Measurements from ENCODE around the gene RNF8. TPM values are rescaled to one million over a fixed set of nuclear protein-coding genes. Genes with fewer than 3 reads are reported as not detected.

Gene RNF8
- total RNA-seq, 4 donors from 2014 or later: 8.0 to 18.4 (median 16.0) TPM

GRCh38 chr6:37389857-37390256, 36.1 kb downstream of the RNF8 start:
- Histone ChIP-seq H3K4me3 (replicated peaks in 1 of 3) (no peak overlapping the region), H3K9me3 (no peaks in the 10 kb centered on the region), H3K36me3 (peaks cover 7 to 11% of the 10 kb centered on the region in 2 donors), H3K4me1 (no peaks in the 10 kb centered on the region), H3K27ac (no peak overlapping the region), H3K27me3 (no peaks in the 10 kb centered on the region)
- intact Hi-C loops (cut with DNase I): no loop called here
- TF ChIP-seq POLR2A (IDR thresholded peaks at IDR 0.05) (no peak), CTCF (IDR thresholded peaks at IDR 0.05) (no peak)
- 100% methylated on average over 3 of the region's 3 CpGs for WGBS, 2 donors
- DNase-seq: no peak

GRCh38 chr6:37391120-37391519, 37.3 kb downstream of the RNF8 start:
- no peaks in the 10 kb centered on the region for H3K27me3 ChIP-seq
- intact Hi-C loops (cut with DNase I): no loop called here
- no peak overlapping the region for H3K27ac ChIP-seq
- no peak for DNase-seq
- no peaks in the 10 kb centered on the region for H3K4me1 ChIP-seq
- TF ChIP-seq POLR2A (IDR thresholded peaks at IDR 0.05) (no peak), CTCF (IDR thresholded peaks at IDR 0.05) (no peak)
- WGBS, 2 donors: 65 to 72% methylated on average over 2 of the region's 2 CpGs
- no peak overlapping the region for H3K4me3 ChIP-seq (replicated peaks in 1 of 3)
- H3K9me3 ChIP-seq: no peaks in the 10 kb centered on the region
- H3K36me3 ChIP-seq: peaks cover 7 to 11% of the 10 kb centered on the region in 2 donors

- H3K9me3 ChIP-seq: no peaks in the 10 kb centered on the region
- H3K4me3 ChIP-seq (replicated peaks in 1 of 3): no peak overlapping the region
- no peaks in the 10 kb centered on the region for H3K27me3 ChIP-seq
- no peak for DNase-seq
- 95 to 100% methylated on average over 1 of the region's 1 CpG for WGBS, 2 donors
- peaks cover 7 to 11% of the 10 kb centered on the region in 2 donors for H3K36me3 ChIP-seq
- H3K4me1 ChIP-seq: no peaks in the 10 kb centered on the region
- intact Hi-C loops (cut with DNase I): no loop called here
- no peak for TF ChIP-seq POLR2A (IDR thresholded peaks at IDR 0.05)
- H3K27ac ChIP-seq: no peak overlapping the region
Measured at GRCh38 chr6:37392821-37393220, 39.0 kb downstream of the RNF8 start.

- no peak overlapping the region for H3K4me3 ChIP-seq (replicated peaks in 1 of 3)
- peaks cover 7 to 11% of the 10 kb centered on the region in 2 donors for H3K36me3 ChIP-seq
- DNase-seq: no peak
- H3K27ac ChIP-seq: no peak overlapping the region
- H3K9me3 ChIP-seq: no peaks in the 10 kb centered on the region
- WGBS, 2 donors: 87 to 92% methylated on average over 1 of the region's 1 CpG
- TF ChIP-seq POLR2A (IDR thresholded peaks at IDR 0.05) (no peak), CTCF (IDR thresholded peaks at IDR 0.05) (no peak)
- intact Hi-C loops (cut with DNase I): no loop called here
- no peaks in the 10 kb centered on the region for H3K4me1 ChIP-seq
- H3K27me3 ChIP-seq: no peaks in the 10 kb centered on the region
Measured at GRCh38 chr6:37393381-37393929, 39.7 kb downstream of the RNF8 start.

GRCh38 chr6:37396571-37397180, 42.9 kb downstream of the RNF8 start:
- Histone ChIP-seq H3K36me3 (peaks cover 0 to 5% of the 10 kb centered on the region in 2 donors), H3K4me3 (replicated peaks in 1 of 3) (no peak overlapping the region), H3K27me3 (no peaks in the 10 kb centered on the region), H3K27ac (no peak overlapping the region), H3K4me1 (no peaks in the 10 kb centered on the region), H3K9me3 (no peaks in the 10 kb centered on the region)
- 89 to 95% methylated on average over 4 of the region's 4 CpGs for WGBS, 2 donors
- TF ChIP-seq POLR2A (IDR thresholded peaks at IDR 0.05) (no peak), CTCF (IDR thresholded peaks at IDR 0.05) (no peak)
- DNase-seq: no peak
- intact Hi-C loops (cut with DNase I): no loop called here
